GM21381 (cell line): ENCODE data around the gene DENND5B.
"Not testable (repeated sequence)": the region's sequence is repeated elsewhere in the genome, so short reads cannot be mapped to it uniquely, and the experiment has no call there.

Experiments used
- ATAC-seq: cut with Tn5 transposase; IDR thresholded peaks from one replicate; pipeline ENCODE4 v1.9.1; 2021; ENCODE audit warnings: mild to moderate bottlenecking, moderate library complexity; ENCODE audit not compliant: unreplicated experiment

The DENND5B gene

DNA sequence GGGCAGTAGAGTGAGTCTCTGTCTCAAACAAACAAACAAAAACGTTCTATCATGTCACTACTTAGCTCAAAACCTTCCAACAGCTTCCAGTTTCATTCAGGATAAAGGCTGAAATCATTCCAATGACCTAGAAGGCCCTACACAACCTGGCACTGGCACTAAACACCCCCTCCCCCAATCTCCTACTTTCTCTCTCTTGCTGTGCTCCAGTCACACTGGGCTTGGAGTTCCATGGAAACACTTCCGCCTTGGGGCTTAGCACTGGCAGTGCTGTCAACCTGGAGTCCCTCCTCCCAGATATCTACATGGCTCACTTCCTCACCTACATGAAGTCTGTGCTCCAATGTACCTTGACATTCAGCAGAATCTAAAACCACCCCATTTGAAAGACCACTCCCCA is 199.9 kb downstream of the DENND5B start:
- no peak for ATAC-seq

DNA sequence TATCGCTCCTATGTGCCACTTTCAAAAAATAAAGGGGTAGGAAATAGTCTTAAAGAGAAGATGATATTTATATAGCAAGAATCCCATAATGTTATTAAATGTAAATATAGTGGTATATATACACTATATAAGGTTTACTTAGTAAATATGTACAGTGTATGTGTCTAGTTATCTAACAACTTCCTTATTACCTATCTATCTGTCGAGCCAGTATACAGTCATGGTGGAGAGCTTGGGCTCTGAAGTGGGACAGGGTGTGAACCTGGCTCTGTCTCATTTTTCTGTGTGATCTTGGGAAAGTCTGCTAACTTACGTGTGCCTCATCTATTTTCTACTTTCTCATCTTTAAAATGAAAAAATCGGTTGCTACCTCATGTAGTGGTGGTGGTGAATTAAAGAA is 202.2 kb downstream of the DENND5B start:
- no peak for ATAC-seq

DNA sequence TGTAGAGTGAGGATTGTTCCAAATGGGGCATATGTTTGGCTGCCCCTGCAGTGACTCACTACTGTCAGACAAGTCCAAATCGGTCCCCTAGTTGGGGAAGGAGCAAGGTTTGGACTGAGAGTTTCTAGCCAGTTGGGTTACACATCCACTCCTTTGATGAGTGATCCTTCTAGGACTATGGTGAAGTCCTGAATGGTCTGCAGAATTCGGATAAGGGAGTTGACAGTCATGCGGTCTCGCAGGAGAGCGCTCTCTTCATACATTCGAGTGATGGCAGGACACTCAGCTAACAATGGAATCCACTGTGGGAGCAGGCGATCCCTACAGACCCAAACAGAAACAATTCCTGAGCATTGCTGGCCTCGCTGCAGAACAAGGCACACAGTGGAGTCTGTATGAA is 203.5 kb downstream of the DENND5B start:
- no peak for ATAC-seq

DNA sequence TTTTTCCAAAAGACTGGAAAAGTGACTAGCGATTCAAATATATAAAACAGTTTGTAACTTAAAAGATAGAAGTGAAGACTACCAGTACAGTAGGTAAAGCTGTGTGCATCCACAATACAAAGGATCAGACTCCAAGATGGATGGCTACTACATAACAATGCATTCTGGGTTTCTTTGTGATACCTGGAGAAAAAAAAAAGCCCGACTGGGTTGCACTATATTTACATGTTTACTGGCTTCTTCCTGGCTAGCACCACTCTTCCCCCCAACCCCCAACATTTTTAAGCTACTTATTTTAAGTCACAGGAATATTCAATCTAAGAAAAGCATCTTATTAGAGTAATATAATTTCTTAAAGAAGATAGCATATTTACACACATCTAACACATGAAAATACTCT is 203.9 kb downstream of the DENND5B start:
- ATAC-seq, result no peak

DNA sequence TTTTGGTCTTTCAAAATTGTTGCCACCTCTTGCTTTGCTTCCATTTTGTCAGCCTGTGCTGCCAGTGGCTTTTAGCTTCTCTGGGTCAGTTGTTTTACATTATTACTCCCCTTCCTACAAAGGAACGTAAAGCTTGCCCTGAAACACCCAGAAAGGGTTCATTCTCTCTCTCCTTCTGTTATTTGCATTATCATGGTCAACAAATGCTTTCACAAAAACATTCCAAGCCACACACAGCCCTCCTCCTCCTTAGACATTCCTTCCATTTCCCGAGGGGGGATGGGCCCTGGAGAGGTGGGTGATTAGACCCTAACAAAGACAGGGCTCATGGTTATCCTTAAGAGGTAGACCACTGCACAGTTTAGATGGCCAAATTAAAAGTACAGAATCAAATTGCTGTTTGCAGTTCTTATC is 204.6 kb downstream of the DENND5B start:
- ATAC-seq, result no peak

DNA sequence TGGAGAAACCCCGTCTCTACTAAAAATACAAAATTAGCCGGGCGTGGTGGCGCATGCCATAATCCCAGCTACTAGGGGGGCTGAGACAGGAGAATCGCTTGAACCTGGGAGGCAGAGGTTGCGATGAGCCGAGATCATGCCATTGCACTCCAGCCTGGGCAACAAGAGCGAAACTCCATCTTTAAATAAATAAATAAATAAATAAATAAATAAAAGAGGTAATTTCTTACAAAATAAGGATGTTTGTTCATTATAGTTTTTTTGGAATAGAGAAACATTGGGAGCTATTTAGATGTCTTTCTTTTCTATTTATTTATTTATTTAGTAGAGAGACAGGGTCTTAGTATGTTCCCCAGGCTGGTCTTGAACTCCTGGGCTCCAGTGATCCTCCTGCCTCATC is 213.7 kb downstream of the DENND5B start:
- not testable (repeated sequence) for ATAC-seq

DNA sequence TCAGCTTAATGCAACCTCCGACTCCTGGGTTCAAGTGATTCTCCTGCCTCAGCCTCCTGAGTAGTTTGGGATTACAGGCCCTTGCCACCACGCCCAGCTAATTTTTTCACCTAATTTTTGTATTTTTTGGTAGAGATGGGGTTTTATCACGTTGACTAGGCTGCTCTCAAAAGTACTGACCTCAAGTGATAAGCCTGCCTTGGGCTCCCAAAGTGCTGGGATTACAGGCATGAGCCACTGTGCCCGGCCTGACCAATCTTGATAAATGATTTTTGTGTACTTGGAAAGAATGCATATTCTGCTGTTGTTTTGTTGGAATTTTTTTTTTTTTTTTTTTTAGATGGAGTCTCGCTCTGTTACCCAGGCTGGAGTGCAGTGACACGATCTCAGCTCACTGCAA is 215.5 kb downstream of the DENND5B start:
- not testable (repeated sequence) for ATAC-seq

DNA sequence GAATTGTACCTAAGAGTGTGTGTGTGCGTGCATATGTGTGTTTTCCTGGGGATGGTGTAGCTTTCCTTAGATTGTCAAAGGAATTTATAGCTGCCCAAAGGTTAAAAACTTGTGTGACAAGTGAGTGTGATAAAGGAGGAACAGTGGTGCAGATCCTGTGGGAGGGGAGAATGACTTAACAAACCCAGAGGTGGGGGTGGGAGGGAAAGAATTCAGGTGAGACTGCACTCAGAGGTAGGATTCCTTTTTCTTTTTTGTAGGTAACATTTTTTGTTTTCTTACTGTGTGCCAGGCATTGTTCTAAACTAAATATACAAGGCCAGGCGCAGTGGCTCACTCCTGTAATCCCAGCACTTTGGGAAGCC is 219.7 kb downstream of the DENND5B start:
- ATAC-seq, result no peak

DNA sequence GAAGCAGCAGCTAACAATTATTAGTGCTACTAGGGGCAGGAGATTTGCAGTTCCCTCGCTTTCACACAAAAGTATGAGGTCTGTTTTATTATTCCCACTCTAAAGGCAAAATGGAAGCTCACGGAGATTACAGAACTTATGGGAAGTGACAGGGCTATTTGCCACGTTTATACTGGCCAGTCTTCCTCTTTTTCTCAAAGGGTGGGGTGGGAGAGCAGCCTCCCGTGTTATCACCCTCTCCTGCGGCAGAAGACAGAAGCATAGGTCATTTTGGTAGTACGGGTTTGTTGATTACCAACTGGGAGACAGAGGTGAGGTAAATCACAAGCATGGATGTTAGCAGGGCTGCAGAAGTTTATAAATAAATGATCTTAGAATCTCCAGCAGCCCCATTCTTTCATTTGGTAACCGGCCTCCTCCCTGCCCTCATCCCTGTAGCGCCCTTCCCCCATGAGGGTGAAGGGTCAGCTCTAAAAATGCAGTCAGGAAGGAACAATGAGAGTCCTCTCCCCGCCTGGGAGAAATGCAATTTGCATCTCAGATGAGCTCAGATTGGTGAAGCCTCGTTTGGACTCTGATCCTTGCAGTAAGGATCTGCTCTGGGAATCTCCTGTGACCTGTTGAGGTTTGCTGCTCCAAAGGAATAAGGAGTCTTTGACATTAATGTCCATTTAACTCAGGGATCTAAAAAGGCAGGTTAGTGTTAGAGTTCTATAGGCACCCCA is 220.2 kb downstream of the DENND5B start:
- no peak for ATAC-seq

DNA sequence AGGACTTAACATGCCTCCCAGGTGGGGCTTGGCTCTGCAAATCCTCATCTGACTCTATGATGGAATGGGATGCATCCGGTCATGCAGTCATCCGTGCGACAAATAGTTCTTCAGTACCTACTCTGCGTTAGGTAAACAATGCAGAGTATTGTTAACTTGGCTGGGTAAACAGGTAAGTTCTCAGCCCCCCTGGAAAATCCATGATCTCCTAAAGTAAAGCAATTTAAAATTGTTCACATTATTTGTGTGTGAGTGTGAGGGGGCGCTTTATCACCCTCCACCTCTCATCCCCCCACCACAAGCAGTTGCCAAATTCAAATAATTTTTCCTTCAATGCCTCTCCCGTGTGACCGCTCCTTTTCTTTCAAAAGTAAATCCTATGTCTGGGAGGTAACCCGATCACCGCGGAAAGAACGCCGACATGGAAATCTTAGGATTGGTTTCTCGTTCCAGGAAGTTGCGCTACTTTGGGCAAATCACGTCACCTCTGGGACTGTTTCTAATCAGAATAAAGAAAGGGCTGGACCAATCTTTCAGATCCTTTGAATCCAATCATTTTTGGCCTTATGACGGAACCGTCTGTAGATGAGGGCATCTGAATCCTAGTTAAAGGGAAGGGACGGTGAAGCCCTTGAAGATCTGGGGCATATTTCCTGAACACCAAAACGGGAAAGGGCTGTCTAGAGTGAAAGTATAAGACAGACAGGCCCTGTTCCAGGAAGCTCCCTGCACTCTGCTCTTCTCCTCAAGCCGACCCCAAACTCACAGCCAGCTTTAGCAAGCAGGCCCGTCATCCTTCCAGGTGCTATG is 221.0 kb downstream of the DENND5B start:
- no peak for ATAC-seq

DNA sequence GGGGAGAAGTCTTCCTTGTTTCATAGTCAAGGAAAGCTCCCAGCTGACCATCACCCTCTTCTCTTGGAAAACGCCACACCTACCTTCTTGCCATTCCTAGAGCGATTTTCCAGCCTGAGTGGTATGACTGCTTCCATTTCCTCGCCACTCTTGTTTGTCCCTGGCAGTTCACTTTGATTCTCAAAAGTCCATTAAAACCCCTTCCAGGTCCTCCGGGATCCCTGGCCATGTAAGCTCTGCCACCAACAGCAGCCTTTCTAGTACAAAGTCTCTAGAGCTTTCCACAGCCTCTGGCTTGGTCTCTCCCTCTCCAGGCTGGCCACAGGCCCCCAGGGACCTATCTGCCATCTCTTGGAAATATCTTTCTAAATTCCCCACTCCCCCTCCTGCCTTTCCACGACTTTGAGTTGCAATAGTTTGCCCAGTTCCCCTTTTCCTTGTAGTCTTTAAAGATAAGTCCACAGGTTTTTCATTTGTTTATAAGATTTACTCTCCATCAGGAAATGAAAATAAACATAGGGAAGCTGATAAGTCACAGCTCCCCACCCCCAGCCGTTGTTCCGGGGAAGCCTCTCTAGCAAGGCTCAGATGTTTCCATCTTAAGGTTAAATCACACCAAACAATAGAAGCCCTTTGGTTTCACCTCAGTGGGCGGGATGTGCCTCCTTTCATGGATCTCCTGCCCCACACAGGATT is 222.1 kb downstream of the DENND5B start:
- no peak for ATAC-seq

DNA sequence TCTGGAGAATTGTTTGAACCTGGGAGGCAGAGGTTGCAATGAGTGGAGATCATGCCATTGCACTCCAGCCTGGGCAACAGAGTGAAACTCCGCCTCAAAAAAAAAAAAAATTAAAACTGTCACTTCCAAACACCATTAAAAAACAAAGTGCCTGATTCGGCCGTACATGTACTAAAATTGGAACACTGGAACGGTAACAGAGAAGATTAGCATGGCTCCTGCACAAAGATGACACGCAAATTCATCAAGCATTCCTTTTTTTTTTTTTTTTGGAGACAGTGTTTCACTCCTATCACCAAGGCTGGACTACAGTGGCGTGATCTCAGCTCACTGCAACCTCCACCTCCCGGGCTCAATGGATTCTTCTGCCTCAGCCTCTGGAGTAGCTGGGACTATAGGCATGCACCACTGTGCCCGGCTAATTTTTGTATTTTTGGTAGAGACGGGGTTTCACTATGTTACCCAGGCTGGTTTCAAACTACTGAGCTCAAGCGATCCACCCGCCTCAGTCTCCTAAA is 224.8 kb downstream of the DENND5B start:
- no peak for ATAC-seq

DNA sequence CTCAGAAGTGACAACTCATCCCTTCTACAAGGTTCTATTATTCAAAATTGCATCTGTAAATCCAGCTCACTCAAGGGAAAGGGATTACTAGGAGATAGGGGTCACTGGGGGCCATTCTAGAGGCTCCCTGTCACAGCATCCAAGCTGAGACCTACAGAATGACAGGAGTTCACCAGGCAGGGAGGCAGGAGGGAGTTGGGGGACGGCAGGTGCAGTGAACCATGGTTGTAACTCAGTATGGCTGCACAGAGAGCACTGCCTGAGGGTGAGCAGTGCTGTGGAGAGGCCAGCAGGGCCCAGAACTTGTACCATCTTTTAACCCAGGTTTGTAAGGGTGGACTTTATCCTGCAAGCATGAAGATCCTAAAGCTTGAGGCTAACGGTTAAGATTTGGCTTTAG is 227.1 kb downstream of the DENND5B start:
- no peak for ATAC-seq

DNA sequence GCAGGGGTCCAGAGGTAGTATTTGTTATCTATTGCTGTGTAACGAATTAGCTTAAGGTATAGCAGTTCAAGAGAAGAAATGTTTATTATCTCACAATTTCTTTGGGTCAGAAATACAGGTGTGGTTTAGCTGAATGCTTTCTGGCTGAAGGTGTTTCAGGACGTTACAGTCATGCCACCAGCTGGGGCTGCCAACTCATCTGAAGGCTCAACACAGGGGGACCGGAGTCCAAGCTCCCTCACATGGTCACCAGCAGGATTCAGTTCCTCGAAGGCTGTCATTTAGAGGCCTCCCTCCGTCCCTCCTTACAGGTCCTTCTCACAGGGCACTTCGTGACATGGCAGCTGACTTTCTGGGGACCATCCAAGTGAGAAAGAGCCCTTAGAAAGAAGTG is 227.5 kb downstream of the DENND5B start:
- ATAC-seq, result no peak

DNA sequence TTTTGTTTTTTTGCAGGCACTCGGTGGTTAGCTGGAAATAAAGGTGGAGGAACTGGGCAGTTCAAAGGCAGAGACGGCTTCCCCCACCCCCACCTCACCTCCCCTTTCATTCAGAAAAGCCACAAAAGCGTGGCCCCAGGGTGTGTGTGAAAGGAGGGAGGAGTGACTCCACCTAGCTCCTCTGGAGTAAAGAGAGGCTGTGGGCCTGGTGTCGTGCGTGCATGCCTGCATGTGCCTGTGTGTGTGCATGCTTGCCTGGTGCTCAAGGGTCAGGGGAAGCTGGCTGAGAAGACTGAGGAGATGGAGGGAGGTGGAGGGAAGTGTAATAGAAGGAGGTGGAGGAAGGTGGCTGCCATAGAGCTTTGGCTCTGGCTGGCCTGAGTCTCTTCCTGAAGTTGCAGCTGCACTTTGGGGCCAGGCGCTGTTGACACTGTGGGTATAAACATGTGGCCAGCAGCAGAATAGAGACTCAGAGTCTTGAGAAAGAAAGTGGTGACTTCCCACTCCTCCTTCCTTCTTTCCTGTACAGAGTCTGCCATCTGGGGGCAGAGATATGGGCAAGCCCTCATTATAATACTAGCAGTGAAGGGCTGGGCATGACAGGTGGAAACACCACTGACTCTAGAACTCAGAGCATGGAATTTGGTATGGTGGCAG is 228.0 kb downstream of the DENND5B start:
- peak; percentile 55 for ATAC-seq

DNA sequence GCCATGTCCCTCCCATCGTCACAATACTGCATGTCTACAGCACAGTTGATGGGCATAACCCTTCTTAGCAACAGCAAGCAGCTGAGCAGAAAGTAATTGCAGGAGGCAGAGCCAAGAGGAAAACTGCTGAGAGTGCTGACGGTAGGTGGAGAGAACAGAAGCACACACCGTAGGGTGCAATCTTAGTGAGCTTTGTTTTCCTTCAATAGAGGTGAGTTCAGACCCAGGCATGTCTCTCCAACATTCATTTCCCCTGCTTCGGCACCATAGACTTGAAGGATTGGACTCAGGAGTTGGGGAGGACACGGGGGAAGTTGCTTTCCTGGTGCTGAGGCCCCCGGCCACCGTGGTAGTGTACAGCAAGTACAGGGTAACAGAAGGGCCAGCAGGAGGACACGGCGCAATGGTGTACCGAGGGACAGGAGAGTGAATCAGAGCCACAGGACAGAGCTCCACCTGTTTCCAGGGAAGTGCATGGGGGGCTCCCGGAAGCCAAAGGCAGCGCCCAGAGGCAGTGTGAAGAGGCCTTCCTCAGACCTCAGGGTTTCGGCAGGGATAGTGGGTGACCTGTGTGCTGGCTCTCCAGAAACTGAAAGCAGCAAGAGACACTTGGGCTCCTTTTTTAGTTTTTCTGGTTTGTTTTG is 228.7 kb downstream of the DENND5B start:
- ATAC-seq, result peak; percentile 38

DNA sequence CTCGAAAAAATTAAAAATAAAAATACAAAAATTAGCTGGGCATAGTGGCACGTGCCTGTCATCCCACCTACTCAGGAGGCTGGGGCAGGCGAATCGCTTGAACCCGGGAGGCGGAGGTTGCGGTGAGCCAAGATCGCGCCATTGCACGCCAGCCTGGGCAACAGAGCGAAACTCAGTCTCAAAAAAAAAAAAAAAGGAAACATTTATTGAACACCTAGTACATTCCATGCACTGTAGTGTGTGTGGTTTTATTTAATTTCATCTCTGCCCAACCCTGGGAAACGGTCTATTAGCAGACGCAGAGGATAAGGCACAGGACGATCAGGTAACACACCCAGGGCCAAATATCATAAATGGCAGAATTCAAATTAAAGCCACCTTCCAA is 229.2 kb downstream of the DENND5B start:
- no peak for ATAC-seq

DNA sequence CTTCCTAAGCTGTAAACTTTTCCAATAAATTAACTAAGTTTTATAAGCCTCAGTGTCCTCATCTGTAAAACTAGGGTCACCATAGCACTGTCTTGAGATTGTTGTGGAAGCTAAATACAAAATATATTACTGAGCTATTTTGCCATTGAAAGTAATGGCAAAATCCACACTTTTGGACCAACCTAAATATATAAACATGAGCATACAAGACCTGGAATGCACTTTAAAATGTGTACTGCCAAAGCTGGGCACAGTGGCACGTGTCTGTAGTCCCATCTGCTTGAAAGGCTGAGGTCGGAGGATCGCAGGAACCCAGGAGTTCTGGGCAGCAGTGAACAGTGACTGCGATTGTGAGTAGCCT is 235.2 kb downstream of the DENND5B start:
- ATAC-seq, result no peak

DNA sequence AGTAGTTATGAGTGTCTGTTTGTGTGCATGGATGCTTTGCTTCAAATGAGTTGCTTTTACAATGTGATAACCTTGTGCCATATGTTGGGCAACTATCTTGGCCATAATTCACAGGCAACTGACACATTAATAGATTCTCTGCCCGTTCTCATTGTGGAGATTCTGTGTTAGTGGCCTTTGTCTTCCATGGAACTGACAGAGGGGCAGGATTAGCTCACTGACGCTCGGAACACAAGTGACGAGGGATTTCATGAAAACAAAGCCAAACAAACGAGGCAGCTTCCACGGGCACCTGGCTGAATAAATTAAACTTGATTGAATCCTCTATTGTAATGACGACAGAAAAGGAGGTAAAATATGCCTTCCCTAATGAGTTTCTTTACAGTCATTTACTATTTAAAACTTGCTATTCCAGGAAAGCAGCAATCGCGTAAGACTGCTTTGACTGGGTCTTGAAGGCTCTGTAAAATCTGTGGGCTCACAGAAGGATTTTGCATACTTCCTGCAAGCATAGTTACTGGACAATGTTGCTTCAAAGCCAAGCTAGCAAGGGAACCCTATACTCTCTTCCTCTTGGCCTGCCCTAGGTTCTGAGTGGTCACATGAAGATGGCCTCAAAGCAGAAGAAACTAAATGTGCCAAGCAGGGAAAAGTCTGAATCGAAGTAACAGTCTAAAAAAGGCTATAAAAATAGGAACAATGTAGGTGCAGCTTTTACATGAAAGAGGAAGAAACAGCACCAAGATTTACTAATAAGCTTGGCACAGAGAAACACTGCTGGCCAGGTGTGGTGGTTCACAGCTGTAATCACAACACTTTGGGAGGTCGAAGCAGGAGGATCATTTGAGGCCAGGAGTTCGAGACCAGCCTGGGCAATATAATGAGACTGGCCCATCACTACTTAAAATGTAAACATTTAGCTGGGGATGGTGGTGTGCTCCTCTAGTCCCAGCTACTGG is 236.9 kb downstream of the DENND5B start:
- no peak for ATAC-seq

DNA sequence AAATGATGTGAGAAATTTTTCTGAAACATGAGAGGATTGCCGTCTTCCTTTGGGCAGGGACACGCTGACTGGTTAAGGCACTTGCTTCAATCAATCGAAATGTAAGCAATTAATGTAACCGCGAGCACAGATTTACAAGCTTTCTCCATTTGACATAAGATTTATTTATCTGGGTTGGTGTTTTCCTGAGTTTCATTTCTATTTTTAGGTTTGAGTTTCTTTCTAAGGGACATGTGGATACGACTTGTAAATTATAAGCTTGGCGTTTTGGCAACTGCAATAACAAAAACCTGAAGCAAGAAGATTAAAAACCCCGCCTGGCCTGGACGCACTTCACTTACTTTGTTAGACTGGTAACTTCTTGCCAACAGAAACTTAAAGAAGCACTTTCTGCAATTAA is 244.7 kb downstream of the DENND5B start:
- ATAC-seq, result no peak
